Esophagus squamous epithelium (tissue), 4 donors: Measurements from ENCODE around the gene MLPH.

Experiments used
- POLR2A ChIP-seq, 4 donors: fragments of 450-650 bp; IDR thresholded peaks; one replicate each; pipeline ENCODE4 v1.6.1; 2017; ENCODE audit warnings: antibody characterized with exemption in 4 of 4, mild to moderate bottlenecking in 4 of 4, moderate library complexity in 3 of 4
- TF ChIP-seq, protein P1 (sequence below), 6 experiments: fragments of 450-650 bp in 4 of 6; fragments of 200-600 bp in 2 of 6; sonication (generic) in 2 of 6; IDR thresholded peaks; one replicate each; pipeline ENCODE4 v1.5.1; 2016 to 2019; ENCODE audit warnings: antibody characterized with exemption in 6 of 6, mild to moderate bottlenecking in 4 of 6, moderate library complexity in 4 of 6

DNA sequence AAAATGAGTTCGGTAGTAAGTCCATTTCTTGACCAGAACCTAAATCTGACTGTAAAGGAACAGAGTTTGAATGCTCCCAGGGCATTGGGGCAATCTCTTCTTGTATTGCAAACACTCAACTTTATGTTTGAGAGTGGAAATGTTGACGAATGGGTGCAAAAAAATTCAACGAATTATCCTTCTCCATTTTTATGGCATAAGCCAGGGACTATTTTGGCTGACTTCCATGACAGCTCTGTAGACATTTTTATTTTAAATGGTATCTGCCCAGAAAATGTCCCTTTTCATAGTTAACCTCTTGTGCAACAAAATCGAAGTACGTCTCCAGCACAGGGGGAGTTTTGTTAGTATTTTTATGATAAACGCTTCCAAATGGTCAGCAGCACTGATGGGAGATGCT lies 3.7 kb downstream of the MLPH start:
- TF ChIP-seq, protein P1, sequence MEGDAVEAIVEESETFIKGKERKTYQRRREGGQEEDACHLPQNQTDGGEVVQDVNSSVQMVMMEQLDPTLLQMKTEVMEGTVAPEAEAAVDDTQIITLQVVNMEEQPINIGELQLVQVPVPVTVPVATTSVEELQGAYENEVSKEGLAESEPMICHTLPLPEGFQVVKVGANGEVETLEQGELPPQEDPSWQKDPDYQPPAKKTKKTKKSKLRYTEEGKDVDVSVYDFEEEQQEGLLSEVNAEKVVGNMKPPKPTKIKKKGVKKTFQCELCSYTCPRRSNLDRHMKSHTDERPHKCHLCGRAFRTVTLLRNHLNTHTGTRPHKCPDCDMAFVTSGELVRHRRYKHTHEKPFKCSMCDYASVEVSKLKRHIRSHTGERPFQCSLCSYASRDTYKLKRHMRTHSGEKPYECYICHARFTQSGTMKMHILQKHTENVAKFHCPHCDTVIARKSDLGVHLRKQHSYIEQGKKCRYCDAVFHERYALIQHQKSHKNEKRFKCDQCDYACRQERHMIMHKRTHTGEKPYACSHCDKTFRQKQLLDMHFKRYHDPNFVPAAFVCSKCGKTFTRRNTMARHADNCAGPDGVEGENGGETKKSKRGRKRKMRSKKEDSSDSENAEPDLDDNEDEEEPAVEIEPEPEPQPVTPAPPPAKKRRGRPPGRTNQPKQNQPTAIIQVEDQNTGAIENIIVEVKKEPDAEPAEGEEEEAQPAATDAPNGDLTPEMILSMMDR (IDR thresholded peaks at IDR 0.05), result no peak
- TF ChIP-seq POLR2A (IDR thresholded peaks at IDR 0.05), result no peak
